H9 (cell line): ENCODE data around the gene KCNJ10. TPM values are rescaled to one million over a fixed set of nuclear protein-coding genes. Genes with fewer than 3 reads are reported as not detected.

Experiments used
- DNase-seq: peaks from one replicate; pipeline ENCODE4 v3.0.0-alpha.2; 2017
- H2AFZ ChIP-seq: one replicate; pipeline ENCODE4 v1.6.1; 2013; ENCODE audit warnings: mild to moderate bottlenecking, low read length, control low read depth, moderate library complexity
- H2AK5ac ChIP-seq: 2 replicates; pipeline ENCODE4 v1.6.1; 2013; ENCODE audit warnings: low read length, control low read depth, mixed read lengths; ENCODE audit not compliant: insufficient read length
- H2BK120ac ChIP-seq: one replicate; pipeline ENCODE4 v1.6.1; 2013; ENCODE audit warnings: low read depth, mild to moderate bottlenecking, low read length, control low read depth, inconsistent platforms; ENCODE audit not compliant: poor library complexity, severe bottlenecking
- H2BK12ac ChIP-seq: 2 replicates; pipeline ENCODE4 v1.6.1; 2013; ENCODE audit warnings: low read length, control low read depth, mixed read lengths, low read depth; ENCODE audit not compliant: insufficient read length
- H2BK15ac ChIP-seq: 2 replicates; pipeline ENCODE4 v1.6.1; 2013; ENCODE audit warnings: low read depth, low read length, control low read depth
- H2BK20ac ChIP-seq: one replicate; pipeline ENCODE4 v1.6.1; 2013; ENCODE audit warnings: low read depth, mild to moderate bottlenecking, low read length, control low read depth, inconsistent platforms; ENCODE audit not compliant: poor library complexity, severe bottlenecking
- H2BK5ac ChIP-seq: 2 replicates; pipeline ENCODE4 v1.6.1; 2013; ENCODE audit warnings: low read length, control low read depth, mixed read lengths; ENCODE audit not compliant: insufficient read length
- H3K14ac ChIP-seq: 2 replicates; pipeline ENCODE4 v1.6.1; 2013; ENCODE audit warnings: low read length, control low read depth; ENCODE audit not compliant: insufficient read depth
- H3K18ac ChIP-seq: 2 replicates; pipeline ENCODE4 v1.6.1; 2013; ENCODE audit warnings: low read depth, mild to moderate bottlenecking, mixed read lengths, low read length, control low read depth; ENCODE audit not compliant: insufficient read length
- H3K23ac ChIP-seq: 2 replicates; pipeline ENCODE4 v1.6.1; 2013; ENCODE audit warnings: low read length, control low read depth, mixed read lengths, low read depth; ENCODE audit not compliant: insufficient read length
- H3K23me2 ChIP-seq: 2 replicates; pipeline ENCODE4 v1.6.1; 2013; ENCODE audit warnings: low read depth, mild to moderate bottlenecking, mixed read lengths, low read length, control low read depth; ENCODE audit not compliant: insufficient read length, poor library complexity, severe bottlenecking
- H3K27ac ChIP-seq: 2 replicates; pipeline ENCODE4 v1.5.1; 2013; ENCODE audit warnings: low read length, control low read depth, mixed read lengths, low read depth; ENCODE audit not compliant: insufficient read length
- H3K27me3 ChIP-seq: 2 replicates; pipeline ENCODE4 v1.6.1; 2013; ENCODE audit warnings: low read length, control low read depth, inconsistent platforms; ENCODE audit not compliant: insufficient read depth
- H3K4ac ChIP-seq: 2 replicates; pipeline ENCODE4 v1.6.1; 2013; ENCODE audit warnings: low read depth, mild to moderate bottlenecking, control low read depth, inconsistent platforms, low read length, moderate library complexity
- H3K4me1 ChIP-seq: 2 replicates; pipeline ENCODE4 v1.6.1; 2013; ENCODE audit warnings: low read length, control low read depth, inconsistent platforms; ENCODE audit not compliant: insufficient read depth
- H3K4me2 ChIP-seq: 2 replicates; pipeline ENCODE4 v1.6.1; 2013; ENCODE audit warnings: low read length, control low read depth, mixed read lengths; ENCODE audit not compliant: insufficient read length, insufficient read depth
- H3K56ac ChIP-seq: 2 replicates; pipeline ENCODE4 v1.6.1; 2013; ENCODE audit warnings: low read depth, mild to moderate bottlenecking, mixed read lengths, low read length, control low read depth; ENCODE audit not compliant: insufficient read length
- H3K79me1 ChIP-seq: 2 replicates; pipeline ENCODE4 v1.6.1; 2013; ENCODE audit warnings: low read depth, mild to moderate bottlenecking, moderate library complexity, low read length, control low read depth, inconsistent platforms; ENCODE audit not compliant: insufficient read depth, poor library complexity, severe bottlenecking
- H3K79me2 ChIP-seq: 2 replicates; pipeline ENCODE4 v1.6.1; 2013; ENCODE audit warnings: low read length, control low read depth, inconsistent platforms; ENCODE audit not compliant: insufficient read depth
- H3K9ac ChIP-seq: 2 replicates; pipeline ENCODE4 v1.6.1; 2013; ENCODE audit warnings: low read length, control low read depth, mixed read lengths; ENCODE audit not compliant: insufficient read length; ENCODE audit errors: extremely low read depth
- H3K9me3 ChIP-seq: one replicate; pipeline ENCODE4 v1.6.1; 2013; ENCODE audit warnings: low read depth, low read length, inconsistent platforms; ENCODE audit not compliant: control insufficient read depth
- H3T11ph ChIP-seq: one replicate; pipeline ENCODE4 v1.6.1; 2013; ENCODE audit warnings: mild to moderate bottlenecking, low read length, control low read depth, inconsistent platforms
- H4K20me1 ChIP-seq: one replicate; pipeline ENCODE4 v1.6.1; 2013; ENCODE audit not compliant: control insufficient read depth, insufficient read length, insufficient read depth
- H4K5ac ChIP-seq: 2 replicates; pipeline ENCODE4 v1.6.1; 2013; ENCODE audit warnings: low read depth, mild to moderate bottlenecking, mixed read lengths, low read length, control low read depth; ENCODE audit not compliant: insufficient read length
- H4K8ac ChIP-seq: replicated peaks from 2 replicates; pipeline ENCODE4 v1.6.1; 2013; ENCODE audit warnings: low read length, control low read depth, mixed read lengths, low read depth; ENCODE audit not compliant: insufficient read length
- H4K91ac ChIP-seq: 2 replicates; pipeline ENCODE4 v1.6.1; 2013; ENCODE audit warnings: low read depth, mild to moderate bottlenecking, moderate library complexity, mixed read lengths, low read length, control low read depth; ENCODE audit not compliant: insufficient read length
- H3K27ac Mint-ChIP-seq, 3 experiments: 2 replicates in 2 of 3; 3 replicates in 1 of 3; pipeline ENCODE4 v1.8.0; 2020 to 2021; ENCODE audit warnings: mixed read lengths in 3 of 3, mild to moderate bottlenecking in 1 of 3, moderate library complexity in 1 of 3
- H3K27me3 Mint-ChIP-seq: 2 replicates; pipeline ENCODE4 v1.8.0; 2021; ENCODE audit warnings: low read depth, mild to moderate bottlenecking, moderate library complexity, mixed read lengths
- H3K36me3 Mint-ChIP-seq, 3 experiments: 2 replicates in 2 of 3; 3 replicates in 1 of 3; pipeline ENCODE4 v1.8.0; 2020 to 2021; ENCODE audit warnings: low read depth in 3 of 3, mixed read lengths in 3 of 3; ENCODE audit not compliant: insufficient read depth in 1 of 3
- H3K4me1 Mint-ChIP-seq, 2 experiments: 2 replicates each; pipeline ENCODE4 v1.8.0; 2020; ENCODE audit warnings: mixed read lengths in 2 of 2
- H3K4me3 Mint-ChIP-seq, 2 experiments: 2 replicates in 1 of 2; 3 replicates in 1 of 2; pipeline ENCODE4 v1.8.0; 2020 to 2021; ENCODE audit warnings: mild to moderate bottlenecking in 2 of 2, mixed read lengths in 2 of 2, moderate library complexity in 1 of 2
- H3K9me3 Mint-ChIP-seq, 2 experiments: 2 replicates in 1 of 2; 3 replicates in 1 of 2; pipeline ENCODE4 v1.8.0; 2020; ENCODE audit warnings: mild to moderate bottlenecking in 2 of 2, mixed read lengths in 2 of 2, moderate library complexity in 1 of 2
- CTCF ChIP-seq: fragments of 200-600 bp; sonication (generic); conservative IDR thresholded peaks from 3 replicates; pipeline ENCODE4 v1.8.0; 2021; ENCODE audit warnings: antibody characterized with exemption, mild to moderate bottlenecking
- WGBS: extraction: QIAGEN DNeasy Blood & Tissue Kit; methylation state at CpG from one replicate; pipeline ENCODE4 v1.1.7; 2013; ENCODE audit warnings: missing lambda C conversion rate, low lambda C conversion rate, mixed read lengths; ENCODE audit not compliant: insufficient read length; ENCODE audit errors: extremely low coverage; 5-methylcytosine and 5-hydroxymethylcytosine counted together
- total RNA-seq: library from RNA; stranded (reverse); gene quantifications from 2 replicates; pipeline ENCODE4 v1.2.1, GENCODE V29; 2021

The KCNJ10 gene
- total RNA-seq, 1 experiment from 2014 or later = 0.44 TPM

- H3K4me1 Mint-ChIP-seq = no peaks in the 10 kb centered on the region
- Histone ChIP-seq H3T11ph (no peak overlapping the region), H2BK20ac (no peak overlapping the region), H3K9ac (no peak overlapping the region), H3K27ac (no peak overlapping the region), H2BK15ac (no peak overlapping the region), H2AK5ac (no peak overlapping the region), H3K4ac (no peak overlapping the region), H4K8ac (no peak overlapping the region), H3K56ac (no peak overlapping the region), H4K91ac (no peak overlapping the region), H2BK120ac (no peak overlapping the region), H3K27me3 (no peaks in the 10 kb centered on the region), H3K79me1 (no peaks in the 10 kb centered on the region), H2BK12ac (no peak overlapping the region), H3K14ac (no peak overlapping the region), H3K9me3 (no peaks in the 10 kb centered on the region), H4K5ac (no peak overlapping the region), H3K4me1 (no peaks in the 10 kb centered on the region), H3K4me2 (no peak overlapping the region), H3K23me2 (no peaks in the 10 kb centered on the region), H3K79me2 (no peaks in the 10 kb centered on the region), H2BK5ac (no peak overlapping the region), H2AFZ (no peak overlapping the region), H3K18ac (no peak overlapping the region), H3K23ac (no peak overlapping the region), H4K20me1 (no peaks in the 10 kb centered on the region)
- H3K27ac Mint-ChIP-seq = no peak overlapping the region
- TF ChIP-seq CTCF = no peak
- no peak overlapping the region for H3K4me3 Mint-ChIP-seq
- H3K36me3 Mint-ChIP-seq = no peaks in the 10 kb centered on the region
- no peaks in the 10 kb centered on the region for H3K9me3 Mint-ChIP-seq
- no peak for DNase-seq
- WGBS = no CpG with 5 or more reads among the region's 1 CpG
- H3K27me3 Mint-ChIP-seq = peaks cover 10% of the 10 kb centered on the region
Observed at GRCh38 chr1:160018900-160019299, 51.1 kb downstream of the KCNJ10 start.
